AG08396 (cell line): ENCODE measurements around the gene CTCFL.
"Not testable (repeated sequence)": the region's sequence is repeated elsewhere in the genome, so short reads cannot be mapped to it uniquely, and the experiment has no call there.

Experiments
- DNase-seq: peaks from one replicate; pipeline ENCODE4 v3.0.0; 2012; ENCODE audit warnings: low spot score, mixed read lengths

Gene CTCFL

DNA sequence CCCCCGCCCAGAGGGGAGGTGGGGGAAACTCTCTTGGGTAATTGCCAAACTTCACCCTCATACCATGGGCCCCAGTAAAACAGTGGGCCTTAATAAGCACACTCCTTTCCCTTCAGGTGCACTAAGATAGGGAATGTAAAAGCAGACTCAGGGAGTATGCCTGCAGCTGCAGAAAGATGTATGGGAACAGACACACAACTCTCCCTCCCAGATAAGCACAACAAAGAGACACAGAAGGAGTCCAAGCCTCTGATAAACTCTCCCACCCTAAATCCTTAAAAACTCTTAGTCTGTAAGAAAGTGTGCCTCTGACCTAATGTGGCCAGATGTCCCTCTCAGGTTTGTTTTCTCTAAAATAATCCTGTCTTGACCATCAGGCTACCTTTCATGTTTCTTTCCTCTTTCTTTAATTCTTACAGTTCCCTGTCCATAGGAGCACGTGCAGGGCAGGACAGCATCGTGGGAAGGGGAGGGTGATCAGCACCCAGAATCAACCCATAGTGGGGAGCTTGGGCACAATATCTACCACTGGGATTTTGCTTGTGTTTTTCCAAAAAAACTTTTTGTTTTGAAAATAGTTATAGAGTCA lies 11.3 kb upstream of the CTCFL start:
- no peak for DNase-seq

DNA sequence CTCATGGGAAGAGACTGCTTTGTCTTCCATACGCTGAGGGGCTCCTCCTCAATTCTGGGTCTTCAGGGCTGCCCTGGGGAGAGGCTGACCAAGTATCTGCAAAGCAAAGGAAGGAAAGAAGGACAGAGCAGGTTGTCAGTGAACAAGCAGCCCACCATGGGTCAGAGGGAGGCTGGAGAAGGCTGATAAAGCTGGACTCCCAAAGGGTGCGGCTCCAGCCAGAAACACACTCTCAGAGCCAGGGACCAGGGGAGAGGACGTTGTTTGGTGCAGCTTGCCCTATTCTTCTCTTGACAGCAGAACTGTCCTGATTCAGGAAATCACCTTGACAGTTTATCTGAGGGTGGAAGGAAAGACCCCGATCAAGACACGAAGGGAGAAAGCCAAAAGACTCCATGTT lies 10.4 kb upstream of the CTCFL start:
- no peak for DNase-seq

DNA sequence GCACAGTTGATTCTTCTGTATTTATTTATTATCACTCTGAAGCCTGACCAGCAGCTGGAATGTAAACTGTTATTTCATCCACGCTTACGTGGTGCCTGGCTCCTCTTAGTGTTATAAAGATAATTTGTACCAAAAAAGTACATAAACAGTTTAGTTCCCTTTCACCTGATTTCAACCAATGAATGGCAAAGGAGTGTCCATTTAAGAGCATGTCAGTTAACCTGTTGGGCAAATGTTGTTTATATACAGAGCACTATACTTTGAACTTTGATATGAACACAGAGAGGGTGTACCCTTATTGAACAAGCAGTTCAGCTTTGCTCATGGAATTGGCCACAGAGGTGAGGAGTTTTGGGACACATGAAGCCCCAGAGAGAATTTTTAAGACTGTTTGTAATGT lies 7.2 kb upstream of the CTCFL start:
- DNase-seq: no peak

DNA sequence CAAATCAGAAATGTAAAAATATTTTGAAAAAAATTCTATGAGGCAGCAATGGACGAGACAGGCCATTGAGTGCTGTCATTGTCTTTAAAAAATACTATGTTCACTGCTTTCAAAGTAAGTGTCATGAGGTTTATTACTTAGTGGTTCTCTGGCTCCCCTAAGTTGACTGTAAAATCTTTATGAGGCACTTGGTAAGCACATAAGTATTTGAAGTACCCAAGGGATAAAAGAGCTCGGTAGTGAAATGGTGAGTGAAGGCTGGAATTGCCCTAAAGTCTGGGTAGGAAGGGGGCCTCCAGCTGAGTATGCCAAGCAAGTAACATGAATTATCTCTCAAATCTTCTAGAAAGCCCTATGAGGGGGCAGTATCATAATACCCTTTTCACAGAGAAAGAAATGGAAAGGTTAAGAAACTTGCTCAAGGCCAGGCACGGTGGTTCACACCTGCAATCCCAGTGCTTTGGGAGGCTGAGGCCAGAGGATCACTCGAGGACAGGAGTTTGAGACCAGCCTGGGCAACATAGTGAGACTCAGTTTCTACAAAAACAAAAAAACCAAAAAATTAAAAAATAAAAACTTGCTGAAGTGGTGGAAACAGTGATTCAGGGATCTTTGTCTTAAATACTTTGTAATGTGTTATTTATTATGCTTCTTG lies 5.5 kb upstream of the CTCFL start:
- DNase-seq: no peak

DNA sequence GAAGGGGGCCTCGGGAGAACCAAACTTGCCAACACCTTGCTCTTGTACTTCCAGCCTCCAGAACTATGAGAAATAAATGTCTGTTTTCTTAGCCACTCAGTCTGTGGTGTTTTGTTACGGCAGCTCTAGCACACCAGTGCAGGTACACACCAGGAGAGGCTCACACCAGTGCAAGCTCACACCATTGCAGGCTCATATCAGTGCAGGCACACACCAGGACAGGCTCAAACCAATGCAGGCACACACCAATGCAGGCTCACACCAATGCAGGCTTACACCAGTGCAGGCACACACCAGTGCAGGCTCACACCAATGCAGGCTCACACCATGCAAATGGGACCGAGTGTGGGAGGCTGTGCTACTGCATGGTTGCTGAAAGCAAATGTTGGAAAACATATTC lies 4.9 kb upstream of the CTCFL start:
- DNase-seq: no peak

DNA sequence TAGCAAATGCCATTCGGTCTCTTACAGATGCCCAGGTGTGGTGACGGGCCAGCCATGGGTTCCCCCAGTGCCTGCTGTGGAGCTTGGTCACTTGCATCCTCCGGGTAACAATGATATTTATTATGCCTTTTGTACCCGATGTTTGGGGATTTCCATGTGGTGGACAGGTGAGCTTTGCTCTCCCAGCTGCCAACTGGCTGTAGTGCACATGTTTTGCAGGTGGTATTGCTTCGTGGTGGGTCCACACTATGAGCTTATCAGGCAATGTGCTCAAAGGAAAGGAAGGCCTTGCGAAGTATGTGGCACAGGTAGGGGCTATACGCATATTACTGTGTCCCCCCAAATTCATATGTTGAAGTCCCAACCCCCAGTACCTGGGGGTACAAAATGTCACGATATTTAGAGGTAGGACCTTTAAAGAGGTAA lies 4.2 kb upstream of the CTCFL start:
- DNase-seq: no peak

DNA sequence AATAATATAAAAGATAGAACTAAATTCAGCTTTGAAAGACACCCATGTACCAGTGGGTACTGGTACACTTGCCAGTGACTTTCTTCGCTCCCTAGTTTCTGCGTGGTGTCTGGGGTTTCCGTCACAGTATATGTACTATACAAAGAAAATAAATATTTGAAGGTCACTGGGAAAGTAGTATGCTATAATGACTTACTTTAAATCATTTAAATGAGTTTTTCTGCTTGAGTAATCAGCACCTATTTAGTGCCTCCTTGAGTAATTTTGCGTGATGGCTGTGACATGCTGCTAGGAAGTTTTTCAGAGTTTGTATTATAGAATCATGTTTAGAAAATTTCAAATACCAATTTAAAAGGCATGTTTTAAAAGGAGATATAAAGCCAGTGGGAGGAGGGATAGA lies 3.2 kb upstream of the CTCFL start:
- DNase-seq: no peak

DNA sequence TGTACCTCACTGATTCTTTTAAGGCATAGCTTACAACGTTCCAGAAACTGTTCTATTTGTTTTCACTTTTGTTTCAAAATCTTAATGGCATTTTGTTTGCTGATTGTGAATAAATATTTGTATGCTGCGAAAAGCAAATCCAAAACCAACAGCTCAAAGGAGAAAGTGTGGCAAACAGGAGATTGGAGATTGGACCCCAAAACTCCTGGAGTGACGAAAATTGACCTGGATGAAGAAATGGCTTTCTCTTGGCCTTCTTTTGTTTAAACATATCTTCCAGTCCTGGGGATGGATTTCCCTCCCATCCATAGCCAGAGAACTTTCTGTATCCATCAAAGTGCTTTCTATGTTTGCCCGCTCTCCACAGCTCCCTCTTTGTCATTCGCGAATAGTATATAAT lies 2.8 kb upstream of the CTCFL start:
- DNase-seq: no peak

DNA sequence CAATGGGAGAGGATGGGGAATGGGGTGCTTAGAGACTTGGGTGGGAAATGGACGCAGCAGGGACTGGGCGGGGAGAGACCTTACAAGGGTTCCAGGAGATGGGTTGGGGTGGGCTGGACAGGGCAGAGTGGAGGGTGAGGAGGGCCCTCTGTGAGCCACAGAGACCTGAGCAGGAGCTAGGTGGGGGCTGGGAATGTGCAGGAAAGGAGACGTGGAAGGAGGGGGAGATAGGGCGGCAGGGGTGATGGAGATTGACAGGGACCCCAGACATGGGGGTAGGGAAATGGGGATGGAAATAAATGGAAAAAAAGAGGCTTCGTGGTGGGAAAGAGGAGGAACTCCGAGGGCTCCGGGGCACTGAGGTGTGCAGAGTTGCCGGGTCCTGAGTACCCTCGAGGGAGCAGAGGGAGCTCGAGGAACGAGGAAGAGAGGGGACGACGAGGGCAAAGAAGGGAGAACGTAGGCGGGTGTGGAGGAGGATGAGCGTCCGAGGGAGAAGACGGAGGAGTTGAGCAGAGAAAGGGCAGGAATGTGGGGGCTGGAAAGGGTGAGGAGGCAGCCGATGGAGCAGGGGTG lies 2.0 kb upstream of the CTCFL start:
- no peak for DNase-seq

DNA sequence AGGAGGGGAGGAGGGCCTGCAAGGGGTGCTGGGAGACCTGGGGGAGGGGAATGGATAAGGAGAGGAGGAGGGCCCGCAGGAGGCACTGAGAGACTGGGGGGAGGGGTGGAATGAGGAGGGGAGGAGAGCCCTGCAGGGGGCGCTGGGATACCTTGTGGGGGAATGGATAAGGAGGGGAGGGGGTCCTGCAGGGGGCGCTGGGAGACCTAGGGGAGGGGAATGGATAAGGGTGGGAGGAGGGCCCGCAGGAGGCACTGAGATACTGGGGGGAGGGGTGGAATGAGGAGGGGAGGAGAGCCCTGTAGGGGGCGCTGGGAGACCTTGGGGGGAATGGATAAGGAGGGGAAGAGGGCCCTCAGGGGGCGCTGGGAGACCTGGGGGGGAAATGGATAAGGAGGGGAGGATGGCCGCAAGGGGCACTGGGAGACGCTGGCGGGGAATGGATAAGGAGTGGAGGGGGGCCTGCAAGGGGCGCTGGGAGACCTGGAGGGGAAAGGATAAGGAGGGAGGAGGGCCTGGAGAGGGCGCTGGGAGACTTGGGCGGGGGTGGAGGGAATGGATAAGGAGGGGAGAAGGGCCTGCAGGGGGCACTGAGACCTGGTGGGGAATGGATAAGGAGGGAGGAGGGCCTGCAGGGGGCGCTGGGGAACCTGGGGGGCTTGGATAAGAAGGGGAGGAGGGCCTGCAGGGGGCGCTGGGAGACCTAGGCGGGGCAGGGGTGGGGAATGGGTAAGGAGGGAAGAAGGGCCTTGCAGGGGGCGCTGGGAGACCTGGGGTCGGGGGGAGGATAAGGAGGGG lies 1.3 kb upstream of the CTCFL start:
- no peak for DNase-seq

DNA sequence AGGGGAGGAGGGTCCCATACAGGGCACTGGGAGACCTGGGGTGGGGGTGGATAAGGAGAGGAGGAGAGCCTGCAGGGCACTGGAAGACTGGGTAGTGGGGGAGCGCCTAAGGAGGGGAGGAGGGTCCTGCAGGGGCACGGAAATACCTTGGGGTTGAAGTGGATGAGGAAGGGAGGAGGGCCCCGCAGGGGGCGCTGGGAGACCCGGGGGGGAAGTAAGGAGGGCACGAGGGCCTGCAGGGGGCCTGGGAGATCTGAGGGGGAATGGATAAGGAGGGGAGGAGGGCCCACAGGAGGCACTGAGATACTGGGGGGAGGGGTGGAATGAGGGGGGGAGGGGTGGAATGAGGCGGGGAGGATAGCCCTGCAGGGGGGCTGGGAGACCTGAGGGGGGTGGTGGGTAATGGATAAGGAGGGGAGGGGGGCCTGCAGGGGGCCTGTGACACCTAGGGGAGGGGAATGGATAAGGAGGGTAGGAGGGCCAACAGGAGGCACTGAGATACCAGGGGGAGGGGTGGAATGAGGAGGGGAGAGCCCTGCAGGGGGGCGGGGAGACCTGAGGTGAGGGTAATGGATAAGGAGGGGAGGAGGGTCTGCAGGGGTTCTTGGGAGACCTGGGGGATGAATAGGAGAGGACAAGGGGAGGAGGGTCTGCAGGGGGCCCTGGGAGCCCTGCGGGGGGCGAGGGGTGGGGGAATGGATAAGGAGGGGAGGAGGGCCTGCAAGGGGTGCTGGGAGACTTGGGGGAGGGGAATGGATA lies 567 bp upstream of the CTCFL start:
- no peak for DNase-seq

DNA sequence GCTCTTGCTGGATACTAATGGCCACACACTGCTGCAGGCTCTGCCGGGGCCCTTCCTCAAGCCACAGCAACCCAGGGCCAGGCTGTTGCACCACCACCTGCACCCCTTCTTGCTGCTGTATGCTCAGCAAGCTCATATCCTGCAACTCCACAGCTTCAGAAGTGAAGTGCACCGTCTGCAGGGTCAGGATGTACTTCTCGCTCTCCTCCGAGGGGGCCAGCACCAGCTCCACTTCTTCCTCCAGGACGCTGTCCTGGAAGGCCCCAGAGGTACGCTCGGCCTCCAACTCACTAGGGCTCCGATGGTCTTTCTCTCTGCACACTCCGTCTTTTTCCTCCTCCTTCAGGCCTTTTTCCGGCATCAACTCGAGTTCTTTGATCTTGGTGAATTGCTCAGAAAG lies 1.2 kb downstream of the CTCFL start:
- no peak for DNase-seq

DNA sequence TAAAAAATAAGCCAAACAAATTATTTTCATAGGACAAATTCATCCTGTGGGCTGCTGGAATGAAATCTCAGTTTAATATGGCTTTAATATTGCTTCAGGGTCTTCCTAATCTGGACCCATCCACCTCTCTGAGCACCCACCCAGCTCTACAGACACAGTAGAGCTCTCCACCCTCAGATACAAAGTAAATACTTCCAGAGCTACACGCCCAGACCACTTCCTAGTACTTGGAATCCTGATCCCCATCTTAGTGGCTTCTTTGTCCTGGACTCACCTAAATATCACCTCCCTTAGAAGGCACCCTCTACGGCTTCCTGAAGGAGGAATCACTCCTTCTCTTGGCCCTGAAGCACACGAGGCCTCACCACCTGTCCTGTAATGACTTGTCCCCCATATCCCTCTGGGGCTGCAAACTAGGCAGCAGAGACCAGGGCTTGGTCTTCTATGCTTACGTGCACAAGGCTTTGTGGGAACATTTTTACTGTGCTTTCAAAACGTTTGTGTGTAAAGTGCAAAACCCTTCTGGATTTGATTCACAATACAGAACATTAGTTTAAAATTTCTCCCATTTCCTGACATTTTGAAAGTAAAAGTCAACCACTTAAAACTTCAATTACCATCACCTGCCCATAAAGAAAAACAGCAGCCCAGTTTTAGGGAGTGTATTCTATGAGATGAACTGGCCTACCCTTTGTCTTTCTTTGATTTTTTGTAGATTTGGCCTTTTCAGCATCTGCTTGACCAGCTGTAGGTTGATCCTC lies 2.4 kb downstream of the CTCFL start:
- no peak for DNase-seq

DNA sequence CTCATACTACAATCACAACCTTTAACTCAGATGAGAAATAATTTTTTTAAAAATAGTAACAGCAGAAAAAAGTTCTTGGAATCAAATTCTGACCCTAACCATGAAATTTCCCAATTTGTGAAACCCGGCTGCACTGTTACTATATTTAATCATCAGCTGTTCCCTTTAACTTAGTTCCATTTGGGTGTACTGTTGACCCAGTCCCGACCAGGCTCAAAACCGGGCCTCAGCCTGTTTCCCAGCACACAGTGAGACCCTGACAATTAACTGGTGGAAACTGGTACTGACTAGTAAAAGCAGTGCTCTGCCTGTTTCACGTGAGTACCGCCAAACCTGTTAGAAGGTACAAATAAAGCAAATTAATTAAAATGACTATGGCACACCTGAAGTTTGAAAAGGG lies 7.0 kb downstream of the CTCFL start:
- DNase-seq: no peak

DNA sequence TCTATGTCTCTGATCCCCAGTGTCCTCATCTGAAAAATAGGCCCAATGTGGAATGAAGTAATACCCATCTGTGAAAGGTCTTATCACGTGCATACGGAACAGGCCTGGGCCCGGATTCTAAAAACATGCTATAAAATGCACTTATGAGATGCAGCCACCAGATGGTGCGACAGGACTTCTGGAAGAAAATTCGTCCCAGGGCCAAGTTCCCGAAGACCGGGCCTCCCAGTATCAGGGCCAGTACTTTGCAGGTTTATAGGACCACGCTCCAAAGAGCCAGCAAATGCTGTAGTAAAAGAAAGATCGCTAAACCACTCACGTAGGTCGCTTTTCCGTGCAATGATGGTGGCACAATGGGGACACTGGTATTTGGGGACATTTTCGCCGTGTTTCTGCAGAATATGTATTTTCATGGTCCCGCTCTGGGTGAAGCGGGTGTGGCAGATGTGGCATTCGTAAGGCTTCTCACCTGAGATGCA lies 10.6 kb downstream of the CTCFL start:
- DNase-seq: peak; percentile 83

DNA sequence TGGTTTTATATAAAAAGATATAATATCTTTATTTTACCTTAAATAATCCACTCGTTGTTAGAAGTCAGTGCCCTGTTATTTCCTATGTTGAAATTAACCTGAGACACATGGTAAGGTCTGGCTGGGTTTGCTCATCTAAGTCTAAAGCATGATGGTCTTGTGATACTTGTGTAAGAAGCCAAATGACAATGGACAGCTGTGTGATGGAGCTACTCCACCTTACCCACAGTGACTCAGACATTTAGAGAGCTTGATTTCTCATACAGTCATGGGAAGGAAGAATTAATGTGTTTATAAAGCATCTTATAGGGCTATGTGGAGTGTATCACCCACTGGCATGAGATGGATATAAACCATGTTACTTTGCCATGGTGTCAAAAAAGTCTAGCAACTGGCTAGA lies 11.7 kb downstream of the CTCFL start:
- peak; percentile 21 for DNase-seq

DNA sequence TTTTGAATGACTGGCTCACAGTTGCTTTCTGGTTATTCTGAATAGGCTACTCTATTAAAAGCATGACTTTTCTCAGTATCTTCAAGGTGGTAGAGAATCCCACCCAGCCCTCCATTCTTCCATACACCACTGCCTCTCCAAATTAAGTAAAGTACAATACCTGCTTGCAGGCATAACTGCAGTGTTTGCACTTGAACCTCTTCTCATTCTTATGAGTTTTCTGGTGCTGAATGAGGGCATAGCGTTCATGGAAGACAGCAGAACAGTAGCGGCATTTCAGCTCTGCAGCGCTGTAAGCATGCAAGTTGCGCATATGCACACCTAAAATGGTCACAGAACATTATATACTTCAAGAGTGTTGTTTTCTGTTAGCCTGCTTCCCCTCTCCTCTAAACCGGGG lies 12.5 kb downstream of the CTCFL start:
- no peak for DNase-seq

DNA sequence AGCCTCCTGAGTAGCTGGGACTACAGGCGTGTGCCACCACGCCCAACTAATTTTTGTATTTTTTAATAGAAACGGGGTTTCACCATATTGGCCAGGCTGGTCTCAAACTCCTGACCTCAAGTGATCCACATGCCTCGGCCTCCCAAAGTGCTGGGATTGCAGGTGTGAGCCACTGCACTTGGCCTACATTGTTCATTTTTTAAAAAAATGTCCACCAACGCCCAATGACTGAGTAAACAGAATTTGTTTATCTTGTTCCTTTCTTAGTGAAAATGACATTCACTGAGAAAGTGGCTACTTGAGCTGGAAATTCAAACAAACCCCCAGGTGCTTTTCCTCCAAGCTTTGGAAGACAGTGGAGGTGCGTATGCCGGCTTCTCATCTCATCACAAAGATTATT lies 13.2 kb downstream of the CTCFL start:
- DNase-seq: not testable (repeated sequence)

DNA sequence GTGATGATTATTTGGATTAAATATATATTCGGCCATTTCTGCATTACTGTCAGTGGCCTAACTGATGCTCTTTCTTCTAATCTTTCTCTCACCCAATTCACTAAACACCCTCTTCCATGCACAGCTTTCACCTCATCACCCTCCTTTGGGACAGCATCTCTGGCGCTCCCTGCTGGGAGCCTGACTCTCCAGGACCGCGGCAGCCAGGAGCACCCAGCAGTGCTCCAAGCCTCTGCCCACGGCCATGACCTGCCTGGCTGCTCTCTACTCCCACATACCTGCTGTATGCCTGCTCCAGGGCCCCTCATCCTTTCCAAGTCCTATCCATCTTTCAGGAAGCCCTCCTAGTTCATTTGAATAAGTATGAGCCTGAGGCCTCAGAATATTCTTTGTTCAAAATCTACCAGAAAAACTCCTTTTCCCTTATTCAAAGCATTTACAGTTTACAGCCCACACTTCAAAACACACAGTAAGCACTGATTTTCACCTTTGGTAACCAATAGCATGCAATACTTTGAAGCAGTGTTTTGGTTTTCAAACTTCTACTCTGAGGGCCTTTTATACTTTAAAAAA lies 15.2 kb downstream of the CTCFL start:
- peak; percentile 49 for DNase-seq

DNA sequence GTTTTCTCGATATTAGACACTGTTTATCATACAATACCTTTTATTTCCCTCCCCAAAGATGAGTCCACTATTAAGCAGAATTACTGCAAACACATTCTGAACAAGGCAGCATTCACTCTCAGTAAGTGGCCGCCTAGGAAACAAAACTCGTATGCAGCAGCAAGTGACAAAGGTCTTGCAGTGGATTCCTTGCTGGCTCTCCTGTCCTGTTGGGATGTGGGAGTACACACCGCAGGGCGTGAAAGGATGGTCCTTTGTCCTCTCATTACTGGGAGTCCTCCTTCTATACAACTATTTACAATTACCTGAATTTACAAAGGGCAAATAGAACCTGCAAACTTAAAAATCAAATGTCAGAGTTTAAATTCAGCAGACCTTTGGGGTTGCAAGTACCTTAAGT lies 16.1 kb downstream of the CTCFL start:
- no peak for DNase-seq

DNA sequence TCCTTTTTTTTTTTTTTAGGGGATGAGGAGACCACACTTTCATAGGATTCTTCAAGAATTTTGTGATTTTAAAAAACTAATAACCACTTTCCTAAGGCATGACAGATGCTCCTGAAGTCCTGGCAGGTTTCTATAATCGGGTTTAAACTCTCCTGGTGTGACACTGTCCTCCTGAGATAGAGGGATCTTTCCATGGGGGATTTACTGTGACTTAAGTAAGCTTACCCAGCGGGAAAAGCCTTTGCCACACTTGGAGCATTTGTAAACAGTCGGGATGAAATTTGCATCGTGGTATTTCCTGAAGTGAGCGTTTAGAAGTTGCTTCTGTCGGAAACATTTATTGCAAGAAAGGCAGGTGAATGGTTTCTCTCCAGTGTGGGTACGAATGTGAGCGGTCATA lies 16.6 kb downstream of the CTCFL start:
- no peak for DNase-seq
